Loucy (cell line): ENCODE results near the gene AMFR.

Experiments used
- H2AFZ ChIP-seq: fragments of 200-600 bp; sonication (generic); 2 replicates; pipeline ENCODE4 v1.6.0; 2016; ENCODE audit warnings: antibody characterized with exemption, mild to moderate bottlenecking, low read length, moderate library complexity
- H3F3A ChIP-seq: fragments of 200-600 bp; 2 replicates; pipeline ENCODE4 v1.6.0; 2016; ENCODE audit warnings: antibody characterized with exemption, low read depth, mild to moderate bottlenecking
- H3K27me3 ChIP-seq: fragments of 200-600 bp; sonication (generic); 2 replicates; pipeline ENCODE4 v1.6.1; 2014; ENCODE audit warnings: low read length, mild to moderate bottlenecking; ENCODE audit not compliant: insufficient read depth, poor library complexity, severe bottlenecking
- H3K36me3 ChIP-seq: fragments of 200-600 bp; sonication (generic); 2 replicates; pipeline ENCODE4 v1.6.1; 2016; ENCODE audit warnings: low read length; ENCODE audit not compliant: insufficient read depth
- H3K4me1 ChIP-seq: fragments of 200-600 bp; sonication (generic); 2 replicates; pipeline ENCODE4 v1.5.1; 2014; ENCODE audit warnings: low read length, mild to moderate bottlenecking; ENCODE audit not compliant: insufficient read depth, poor library complexity, severe bottlenecking
- H3K4me2 ChIP-seq: fragments of 200-600 bp; sonication (generic); 2 replicates; pipeline ENCODE4 v1.6.0; 2014; ENCODE audit warnings: antibody characterized with exemption, low read length, low read depth, mild to moderate bottlenecking; ENCODE audit not compliant: poor library complexity, severe bottlenecking
- H3K4me3 ChIP-seq: fragments of 200-600 bp; sonication (generic); 2 replicates; pipeline ENCODE4 v1.5.1; 2014; ENCODE audit warnings: low read length, mild to moderate bottlenecking, mixed read lengths; ENCODE audit not compliant: poor library complexity, severe bottlenecking
- H3K79me2 ChIP-seq: fragments of 200-600 bp; sonication (generic); 2 replicates; pipeline ENCODE4 v1.6.1; 2014; ENCODE audit warnings: low read length; ENCODE audit not compliant: insufficient read depth
- H3K9ac ChIP-seq: fragments of 200-600 bp; sonication (generic); 2 replicates; pipeline ENCODE4 v1.6.0; 2014; ENCODE audit warnings: mild to moderate bottlenecking, low read depth, low read length, moderate library complexity; ENCODE audit not compliant: poor library complexity, severe bottlenecking
- H3K9me2 ChIP-seq: fragments of 200-600 bp; sonication (generic); replicated peaks from 2 replicates; pipeline ENCODE4 v1.6.1; 2016; ENCODE audit warnings: low read depth, low read length, mixed read lengths
- H3K9me3 ChIP-seq: fragments of 200-600 bp; sonication (generic); 2 replicates; pipeline ENCODE4 v1.6.1; 2014; ENCODE audit warnings: mild to moderate bottlenecking, antibody characterized with exemption, low read length, low read depth; ENCODE audit not compliant: insufficient read depth
- H4K20me1 ChIP-seq: fragments of 200-600 bp; sonication (generic); 2 replicates; pipeline ENCODE4 v1.6.0; 2014; ENCODE audit warnings: antibody characterized with exemption, low read length, mild to moderate bottlenecking; ENCODE audit not compliant: insufficient read depth, poor library complexity, severe bottlenecking
- CTCF ChIP-seq: fragments of 200-600 bp; sonication (generic); conservative IDR thresholded peaks from 2 replicates; pipeline ENCODE4 v1.5.1; 2014; ENCODE audit warnings: mild to moderate bottlenecking, antibody characterized with exemption, low read length
- EZH2phosphoT487 ChIP-seq: fragments of 200-600 bp; IDR thresholded peaks from 2 replicates; pipeline ENCODE4 v1.6.1; 2018; ENCODE audit warnings: antibody characterized with exemption, mild to moderate bottlenecking, moderate library complexity, borderline replicate concordance

The AMFR gene

GRCh38 chr16:56345406-56346050 lies 79.8 kb downstream of the AMFR start:
- Histone ChIP-seq H3K9me3 (no peaks in the 10 kb centered on the region), H3K4me1 (no peaks in the 10 kb centered on the region), H4K20me1 (no peaks in the 10 kb centered on the region), H3K9me2 (no peaks in the 10 kb centered on the region), H3F3A (no peaks in the 10 kb centered on the region), H3K4me2 (no peak overlapping the region), H3K27me3 (no peaks in the 10 kb centered on the region), H2AFZ (no peak overlapping the region), H3K9ac (no peak overlapping the region), H3K36me3 (no peaks in the 10 kb centered on the region), H3K4me3 (no peak overlapping the region), H3K79me2 (no peaks in the 10 kb centered on the region)
- TF ChIP-seq EZH2phosphoT487 (no peak), CTCF (no peak)

GRCh38 chr16:56344518-56345405 lies 80.6 kb downstream of the AMFR start:
- Histone ChIP-seq H2AFZ (no peak overlapping the region), H3K9ac (no peak overlapping the region), H3F3A (no peaks in the 10 kb centered on the region), H3K9me3 (no peaks in the 10 kb centered on the region), H4K20me1 (no peaks in the 10 kb centered on the region), H3K9me2 (no peaks in the 10 kb centered on the region), H3K4me3 (no peak overlapping the region), H3K27me3 (no peaks in the 10 kb centered on the region), H3K36me3 (no peaks in the 10 kb centered on the region), H3K4me2 (no peak overlapping the region), H3K79me2 (no peaks in the 10 kb centered on the region), H3K4me1 (no peaks in the 10 kb centered on the region)
- TF ChIP-seq EZH2phosphoT487 (no peak), CTCF (no peak)

- no peak overlapping the region for H3K4me2 ChIP-seq
- no peaks in the 10 kb centered on the region for H3K9me3 ChIP-seq
- TF ChIP-seq EZH2phosphoT487 (no peak), CTCF (no peak)
- no peak overlapping the region for H3K4me3 ChIP-seq
- no peaks in the 10 kb centered on the region for H3K27me3 ChIP-seq
- no peaks in the 10 kb centered on the region for H3K36me3 ChIP-seq
- H4K20me1 ChIP-seq: no peaks in the 10 kb centered on the region
- no peaks in the 10 kb centered on the region for H3K4me1 ChIP-seq
- H3K9me2 ChIP-seq: no peaks in the 10 kb centered on the region
- no peaks in the 10 kb centered on the region for H3F3A ChIP-seq
- no peak overlapping the region for H3K9ac ChIP-seq
- H2AFZ ChIP-seq: no peak overlapping the region
- H3K79me2 ChIP-seq: no peaks in the 10 kb centered on the region
Measured at GRCh38 chr16:56343661-56344517, 81.5 kb downstream of the AMFR start.
